AG09309 (cell line): ENCODE data around the gene NTRK1.

Experiments
- DNase-seq: peaks from one replicate; pipeline ENCODE4 v3.0.0-alpha.2; 2010; ENCODE audit warnings: low read depth
- H3K4me3 ChIP-seq: 2 replicates; pipeline ENCODE4 v1.5.1; 2011; ENCODE audit warnings: mild to moderate bottlenecking, low read depth, low read length, moderate library complexity; ENCODE audit not compliant: control insufficient read depth
- CTCF ChIP-seq: IDR thresholded peaks from 2 replicates; pipeline ENCODE4 v1.5.1; 2011; ENCODE audit warnings: mild to moderate bottlenecking, low read depth, low read length, inconsistent platforms; ENCODE audit not compliant: insufficient read depth, control insufficient read depth; ENCODE audit errors: missing control alignments

NTRK1 gene

DNA sequence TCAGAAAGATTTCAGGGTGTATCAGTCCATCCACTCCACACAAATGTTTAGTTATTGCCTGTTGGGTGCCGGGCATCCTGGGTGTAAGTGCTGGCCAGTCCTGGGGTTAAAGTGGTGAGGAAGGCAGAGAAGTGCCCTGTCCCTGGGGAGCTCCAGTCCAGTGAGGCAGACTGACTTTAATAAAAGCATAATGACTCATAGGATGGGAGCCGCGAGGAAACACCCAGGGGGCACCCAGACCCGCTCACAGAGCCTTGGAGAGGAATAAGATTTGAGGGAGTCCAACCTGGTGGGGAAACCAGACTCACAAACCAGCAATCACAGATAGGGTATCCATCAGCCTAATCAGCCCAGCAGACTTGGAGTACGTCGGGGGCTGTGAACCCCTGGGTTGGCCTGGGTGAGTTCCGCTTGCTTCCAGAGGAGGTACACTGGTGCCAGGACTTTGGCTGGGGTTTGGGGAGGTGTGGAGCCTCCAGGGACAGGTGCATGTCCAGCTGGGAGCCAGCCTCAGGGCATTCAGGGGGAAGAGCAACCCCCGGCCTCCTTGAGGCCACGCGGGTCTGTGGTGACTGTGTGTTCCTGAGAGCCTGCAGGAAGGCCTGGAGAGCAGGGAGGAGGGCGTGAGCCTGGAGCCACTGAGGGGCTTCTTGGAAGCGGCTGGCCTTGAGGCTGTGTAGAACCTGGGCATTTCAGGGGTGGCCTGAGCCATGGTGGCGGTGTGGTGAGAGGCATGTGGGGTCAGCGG lies 36.6 kb downstream of the NTRK1 start:
- no peak for TF ChIP-seq CTCF
- DNase-seq, result no peak
- no peak overlapping the region for H3K4me3 ChIP-seq

GRCh38 chr1:156898161-156898566 lies 37.5 kb downstream of the NTRK1 start:
- no peak for DNase-seq
- TF ChIP-seq CTCF, result no peak
- no peak overlapping the region for H3K4me3 ChIP-seq

- H3K4me3 ChIP-seq, result no peak overlapping the region
- no peak for TF ChIP-seq CTCF
Measured at GRCh38 chr1:156898971-156899664, 38.5 kb downstream of the NTRK1 start.

DNA sequence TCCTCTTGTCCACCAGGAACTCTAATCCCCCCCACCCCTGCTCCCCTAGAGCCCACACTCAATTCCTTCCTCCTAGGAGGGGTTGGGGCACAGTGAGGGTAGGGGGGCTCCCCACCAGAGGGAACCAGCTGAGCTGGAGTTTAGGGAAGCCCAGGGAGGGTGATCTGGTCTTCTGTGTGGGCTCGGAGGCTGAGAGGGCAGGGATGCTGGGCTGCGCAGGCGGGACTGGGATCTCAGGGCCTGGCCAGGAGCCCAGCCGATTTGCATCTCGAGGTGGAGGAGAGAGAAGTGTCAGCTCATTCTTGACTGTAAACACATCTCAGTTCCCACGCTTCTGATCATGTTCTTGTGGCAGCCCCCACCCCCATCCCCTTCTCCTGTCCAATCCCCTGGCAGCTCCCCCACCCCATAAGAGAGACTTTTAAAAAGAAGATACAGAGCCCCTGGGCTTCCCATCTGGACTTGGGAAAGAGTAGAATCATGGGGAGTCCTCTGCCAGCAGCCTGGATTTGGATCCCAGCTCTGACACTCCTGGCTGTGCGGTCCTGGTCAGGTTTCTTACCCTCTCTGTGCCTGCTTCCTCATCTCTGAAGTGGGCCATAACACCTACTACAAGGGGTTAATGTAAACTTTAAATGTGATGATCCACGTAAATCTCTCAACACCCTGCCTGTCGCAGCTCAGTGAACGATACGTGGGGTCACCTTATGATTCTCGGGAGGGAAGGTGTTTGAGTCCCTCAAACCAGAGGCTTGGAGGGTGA lies 39.5 kb downstream of the NTRK1 start:
- no peak overlapping the region for H3K4me3 ChIP-seq
- no peak for DNase-seq
- no peak for TF ChIP-seq CTCF

More at GRCh38 chr1:156898971-156899664, 38.5 kb downstream of the NTRK1 start:
- no peak for DNase-seq

- no peak for DNase-seq
- no peak overlapping the region for H3K4me3 ChIP-seq
- no peak for TF ChIP-seq CTCF
Measured at GRCh38 chr1:156900896-156901589, 40.4 kb downstream of the NTRK1 start.

GRCh38 chr1:156901590-156901900 lies 40.9 kb downstream of the NTRK1 start:
- DNase-seq, result no peak
- no peak for TF ChIP-seq CTCF
- no peak overlapping the region for H3K4me3 ChIP-seq
